ENCODE measurements around the gene HYAL4.

Gene HYAL4

GRCh38 chr7:123917878-123918277 is 72.9 kb downstream of the HYAL4 start:
- no peak for DNase-seq

- no peak for DNase-seq
Observed at GRCh38 chr7:123918309-123918708, 73.3 kb downstream of the HYAL4 start.

- DNase-seq = no peak
Observed at GRCh38 chr7:123923599-123923998, 78.6 kb downstream of the HYAL4 start.

GRCh38 chr7:123924941-123925340 is 80.0 kb downstream of the HYAL4 start, which contains the start of gene SPAM1:
Gene SPAM1 (plus strand): TSS chr7:123925241. CDS start chr7:123953571, 28,330 bp downstream.
- no peak for DNase-seq
